Epithelial cell of esophagus (primary cell): Measurements from ENCODE around the gene HIPK1.

Source experiments
- DNase-seq: peaks from one replicate; pipeline ENCODE4 v3.0.0; 2010; ENCODE audit warnings: low read depth
- H3K4me3 ChIP-seq: 2 replicates; pipeline ENCODE4 v1.5.1; 2011; ENCODE audit warnings: mild to moderate bottlenecking, low read length, control low read depth
- CTCF ChIP-seq: IDR thresholded peaks from 2 replicates; pipeline ENCODE4 v1.5.1; 2011; ENCODE audit warnings: low read depth, mild to moderate bottlenecking, low read length, control low read depth, inconsistent platforms; ENCODE audit not compliant: insufficient read depth; ENCODE audit errors: missing control alignments

Gene HIPK1

GRCh38 chr1:113935176-113935575 lies 6.1 kb downstream of the HIPK1 start:
- TF ChIP-seq CTCF, result no peak
- no peak for DNase-seq
- H3K4me3 ChIP-seq, result no peak overlapping the region

GRCh38 chr1:113935970-113936369 lies 6.8 kb downstream of the HIPK1 start:
- no peak for DNase-seq
- no peak for TF ChIP-seq CTCF
- H3K4me3 ChIP-seq, result no peak overlapping the region

DNA sequence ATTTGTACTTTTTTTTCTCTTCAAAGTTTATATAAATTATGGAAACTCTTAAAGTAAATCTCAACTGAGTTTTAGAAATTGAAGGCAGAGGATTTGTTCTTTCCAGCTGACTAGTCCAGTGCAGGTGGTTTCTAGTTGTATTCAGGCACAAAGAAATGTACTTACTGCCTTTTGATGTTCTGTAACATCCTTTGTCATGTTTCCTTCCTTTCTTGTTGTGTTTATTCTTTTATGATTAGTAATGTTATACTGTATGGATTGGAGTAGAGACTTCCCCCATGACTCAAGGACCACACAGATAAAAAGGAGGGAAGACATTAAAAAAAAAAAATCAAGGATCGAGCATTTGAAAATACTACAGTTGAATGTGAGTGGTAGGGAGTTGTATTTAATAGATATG lies 8.0 kb downstream of the HIPK1 start:
- DNase-seq, result no peak
- H3K4me3 ChIP-seq, result no peak overlapping the region
- TF ChIP-seq CTCF, result no peak

DNA sequence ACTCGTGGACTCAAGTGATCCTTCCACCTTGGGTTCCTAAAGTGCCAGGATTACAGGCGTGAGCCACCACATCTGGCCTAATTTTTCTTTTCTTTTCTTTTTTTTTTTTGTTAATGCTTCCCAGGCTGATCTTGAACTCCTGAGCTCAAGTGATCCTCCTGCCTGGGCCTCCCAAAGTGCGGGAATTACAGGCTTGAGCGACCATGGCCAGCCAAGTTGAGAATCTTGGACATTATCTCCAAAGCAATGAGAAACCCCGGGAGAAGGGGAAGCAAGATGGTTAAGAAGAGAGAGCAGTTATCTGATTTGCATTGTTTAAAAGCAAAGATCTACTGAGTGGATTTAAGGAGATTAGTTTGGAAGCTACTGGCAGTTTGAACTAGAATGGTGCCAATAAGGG lies 9.1 kb downstream of the HIPK1 start:
- no peak for DNase-seq
- no peak overlapping the region for H3K4me3 ChIP-seq
- TF ChIP-seq CTCF, result no peak

DNA sequence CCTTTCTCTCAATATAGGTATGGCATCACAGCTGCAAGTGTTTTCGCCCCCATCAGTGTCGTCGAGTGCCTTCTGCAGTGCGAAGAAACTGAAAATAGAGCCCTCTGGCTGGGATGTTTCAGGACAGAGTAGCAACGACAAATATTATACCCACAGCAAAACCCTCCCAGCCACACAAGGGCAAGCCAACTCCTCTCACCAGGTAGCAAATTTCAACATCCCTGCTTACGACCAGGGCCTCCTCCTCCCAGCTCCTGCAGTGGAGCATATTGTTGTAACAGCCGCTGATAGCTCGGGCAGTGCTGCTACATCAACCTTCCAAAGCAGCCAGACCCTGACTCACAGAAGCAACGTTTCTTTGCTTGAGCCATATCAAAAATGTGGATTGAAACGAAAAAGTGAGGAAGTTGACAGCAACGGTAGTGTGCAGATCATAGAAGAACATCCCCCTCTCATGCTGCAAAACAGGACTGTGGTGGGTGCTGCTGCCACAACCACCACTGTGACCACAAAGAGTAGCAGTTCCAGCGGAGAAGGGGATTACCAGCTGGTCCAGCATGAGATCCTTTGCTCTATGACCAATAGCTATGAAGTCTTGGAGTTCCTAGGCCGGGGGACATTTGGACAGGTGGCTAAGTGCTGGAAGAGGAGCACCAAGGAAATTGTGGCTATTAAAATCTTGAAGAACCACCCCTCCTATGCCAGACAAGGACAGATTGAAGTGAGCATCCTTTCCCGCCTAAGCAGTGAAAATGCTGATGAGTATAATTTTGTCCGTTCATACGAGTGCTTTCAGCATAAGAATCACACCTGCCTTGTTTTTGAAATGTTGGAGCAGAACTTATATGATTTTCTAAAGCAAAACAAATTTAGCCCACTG lies 11.5 kb downstream of the HIPK1 start:
- DNase-seq, result no peak
- TF ChIP-seq CTCF, result no peak
- no peak overlapping the region for H3K4me3 ChIP-seq

DNA sequence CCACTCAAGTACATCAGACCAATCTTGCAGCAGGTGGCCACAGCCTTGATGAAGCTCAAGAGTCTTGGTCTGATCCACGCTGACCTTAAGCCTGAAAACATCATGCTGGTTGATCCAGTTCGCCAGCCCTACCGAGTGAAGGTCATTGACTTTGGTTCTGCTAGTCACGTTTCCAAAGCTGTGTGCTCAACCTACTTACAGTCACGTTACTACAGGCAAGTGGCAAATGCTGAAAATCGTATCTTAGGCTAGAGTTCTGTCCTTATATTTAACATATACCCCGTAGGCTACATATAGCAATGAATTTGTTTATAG lies 12.1 kb downstream of the HIPK1 start:
- H3K4me3 ChIP-seq, result no peak overlapping the region
- no peak for DNase-seq
- no peak for TF ChIP-seq CTCF

DNA sequence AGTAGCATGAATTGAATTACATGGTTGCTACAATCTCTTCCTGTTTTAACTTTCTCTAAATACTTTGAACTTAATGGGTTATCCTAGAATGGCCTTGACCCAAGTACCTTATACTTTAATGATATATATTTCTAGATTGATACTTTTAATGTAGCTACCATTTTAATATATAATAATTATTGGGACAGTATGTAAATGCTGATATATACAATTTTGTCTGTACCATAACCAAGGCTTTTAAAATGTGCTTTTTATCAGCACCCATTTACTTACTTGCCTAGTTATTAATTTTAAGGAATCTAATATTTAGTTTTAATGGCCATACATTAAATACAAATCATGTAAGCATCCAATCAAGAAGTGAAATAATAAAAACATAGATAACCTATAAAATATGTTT lies 13.4 kb downstream of the HIPK1 start:
- no peak for DNase-seq
- no peak overlapping the region for H3K4me3 ChIP-seq
- TF ChIP-seq CTCF, result no peak
